GM12878 (cell line): ENCODE results near the gene CRKL. TPM values are rescaled to one million over a fixed set of nuclear protein-coding genes. Genes with fewer than 3 reads are reported as not detected.

Source experiments
- CHD4 ChIP-seq: fragments of 200-600 bp; sonication (generic); IDR thresholded peaks from 2 replicates; pipeline ENCODE4 v1.6.1; 2016; ENCODE audit warnings: mild to moderate bottlenecking
- EED ChIP-seq: sonication (generic); IDR thresholded peaks from 2 replicates; pipeline ENCODE4 v1.6.1; 2016; ENCODE audit warnings: antibody characterized with exemption, low read depth
- ETV6 ChIP-seq, 2 experiments: fragments of 450-650 bp in 1 of 2; IDR thresholded peaks in 1 of 2; conservative IDR thresholded peaks in 1 of 2; 2 replicates each; pipeline ENCODE4 v1.6.1; 2014; ENCODE audit warnings: antibody characterized with exemption in 1 of 2, borderline replicate concordance in 1 of 2, low read depth in 1 of 2, mild to moderate bottlenecking in 1 of 2, moderate library complexity in 1 of 2
- JUNB ChIP-seq: IDR thresholded peaks from 2 replicates; pipeline ENCODE4 v1.6.1; 2016; ENCODE audit warnings: antibody characterized with exemption, mild to moderate bottlenecking
- KAT2A ChIP-seq: conservative IDR thresholded peaks from 2 replicates; pipeline ENCODE4 v1.6.1; 2011; ENCODE audit warnings: low read depth, low read length; ENCODE audit not compliant: control insufficient read depth
- MTA3 ChIP-seq: IDR thresholded peaks from 2 replicates; pipeline ENCODE4 v1.6.1; 2012; ENCODE audit warnings: low read length, inconsistent platforms, borderline replicate concordance
- POU2F2 ChIP-seq: IDR thresholded peaks from 3 replicates; pipeline ENCODE4 v1.6.1; 2011; ENCODE audit warnings: low read depth, mild to moderate bottlenecking, low read length, borderline replicate concordance
- RB1 ChIP-seq: fragments of 450-650 bp; formaldehyde crosslinking; IDR thresholded peaks from 2 replicates; pipeline ENCODE4 v1.6.1; 2017; ENCODE audit warnings: mild to moderate bottlenecking, borderline replicate concordance
- REST ChIP-seq: IDR thresholded peaks from 2 replicates; pipeline ENCODE4 v1.6.1; 2012; ENCODE audit warnings: mild to moderate bottlenecking, low read depth, low read length
- STAT3 ChIP-seq: IDR thresholded peaks from 2 replicates; pipeline ENCODE4 v1.6.1; 2011; ENCODE audit warnings: low read depth, low read length, improper control_type of control experiment
- ZNF24 ChIP-seq: fragments of 450-650 bp; IDR thresholded peaks from 2 replicates; pipeline ENCODE4 v1.6.1; 2017; ENCODE audit warnings: antibody characterized with exemption, mild to moderate bottlenecking
- ZNF687 ChIP-seq: fragments of 450-650 bp; IDR thresholded peaks from 2 replicates; pipeline ENCODE4 v1.6.1; 2017; ENCODE audit warnings: mild to moderate bottlenecking, moderate library complexity
- polyA plus RNA-seq, 11 experiments: library from polyadenylated mRNA; depleted of rRNA in 4 of 11; unstranded in 6 of 11; stranded (reverse) in 5 of 11; fragments of >200 nt; fragmentation: Nextera tagmentation in 4 of 11; fragmentation: Illumina TruSeq in 1 of 11; extraction: Ambion mirVana in 4 of 11; extraction: Trizol in 1 of 11; gene quantifications; 1 replicate in 1 of 11; 2 replicates in 10 of 11; pipeline versions ENCODE4 v1.2.1 to v1.2.3, GENCODE V29; 2011 to 2016; ENCODE audit warnings: inconsistent platforms in 2 of 11, missing spikeins in 2 of 11, low read depth in 1 of 11
- total RNA-seq, 4 experiments: library from RNA; depleted of rRNA in 3 of 4; stranded (reverse); fragments of >200 nt in 3 of 4; fragmentation: Illumina TruSeq in 1 of 4; extraction: Trizol in 1 of 4; gene quantifications; 2 replicates each; pipeline versions ENCODE4 v1.2.1 to v1.2.3, GENCODE V29; 2013 to 2021

The CRKL gene
- total and polyA plus RNA-seq, 10 of the 15 experiments (the other 5 are each of a cell fraction or from before 2014, with no cell fraction given): 12.6 to 61.2 (median 32.7) TPM

GRCh38 chr22:20981787-20982562, 64.8 kb downstream of the CRKL start, which contains the start of gene LZTR1 (continued):
- TF ChIP-seq ZNF24 (no peak), REST (no peak), RB1 (no peak; the same call in 1 of the 2 replicates), STAT3 (no peak), POU2F2 (peak; percentile 61; the same call in 2 of the 3 replicates), MTA3 (no peak), ZNF687 (peak; percentile 98), ETV6 (conservative IDR thresholded peaks at IDR 0.05 in 1 of 2, IDR thresholded peaks at IDR 0.05 in 1 of 2; ENCODE audit: borderline replicate concordance in 1 of 2, low read depth in 1 of 2) (no peak), EED (peak; percentile 48; the same call in 1 of the 2 replicates), JUNB (no peak), KAT2A (no peak), CHD4 (no peak)
